GM18858 (cell line): ENCODE measurements around the gene COL6A3.

Experiments
- ATAC-seq: cut with Tn5 transposase; IDR thresholded peaks from one replicate; pipeline ENCODE4 v1.9.1; 2021; ENCODE audit not compliant: unreplicated experiment

Gene COL6A3

GRCh38 chr2:237413777-237414661, at the start of gene COL6A3:
TSS of gene COL6A3 (minus strand) at chr2:237414164. CDS start at chr2:237396817, 17,347 bp downstream.
- no peak for ATAC-seq

- no peak for ATAC-seq
These were observed 45.8 kb upstream of the COL6A3 start for GRCh38 chr2:237459741-237460174.

GRCh38 chr2:237459226-237459625, 45.3 kb upstream of the COL6A3 start:
- ATAC-seq, result no peak

GRCh38 chr2:237458519-237458918, 44.6 kb upstream of the COL6A3 start:
- ATAC-seq, result no peak

- ATAC-seq, result no peak
These were observed 43.5 kb upstream of the COL6A3 start for GRCh38 chr2:237457388-237457941.

GRCh38 chr2:237456200-237456843, 42.4 kb upstream of the COL6A3 start:
- no peak for ATAC-seq

GRCh38 chr2:237455764-237456163, 41.8 kb upstream of the COL6A3 start:
- ATAC-seq, result no peak

GRCh38 chr2:237453671-237454070, 39.7 kb upstream of the COL6A3 start:
- no peak for ATAC-seq

GRCh38 chr2:237452861-237453260, 38.9 kb upstream of the COL6A3 start:
- no peak for ATAC-seq

GRCh38 chr2:237451643-237452469, 37.9 kb upstream of the COL6A3 start:
- no peak for ATAC-seq

- ATAC-seq, result no peak
These were observed 36.6 kb upstream of the COL6A3 start for GRCh38 chr2:237450583-237450982.

GRCh38 chr2:237450108-237450507, 36.1 kb upstream of the COL6A3 start:
- ATAC-seq, result no peak

GRCh38 chr2:237449193-237449881, 35.4 kb upstream of the COL6A3 start:
- ATAC-seq, result no peak

- no peak for ATAC-seq
These were observed 34.7 kb upstream of the COL6A3 start for GRCh38 chr2:237448626-237449025.

- ATAC-seq, result no peak
These were observed 34.2 kb upstream of the COL6A3 start for GRCh38 chr2:237448171-237448570.

- no peak for ATAC-seq
These were observed 33.5 kb upstream of the COL6A3 start for GRCh38 chr2:237447496-237447895.

GRCh38 chr2:237446338-237446665, 32.3 kb upstream of the COL6A3 start:
- ATAC-seq, result no peak

GRCh38 chr2:237445611-237446337, 31.8 kb upstream of the COL6A3 start:
- ATAC-seq, result no peak

- ATAC-seq, result no peak
These were observed 30.1 kb upstream of the COL6A3 start for GRCh38 chr2:237444071-237444470.
